ENCODE data around the gene HCRTR1.

- TF ChIP-seq, protein P1, sequence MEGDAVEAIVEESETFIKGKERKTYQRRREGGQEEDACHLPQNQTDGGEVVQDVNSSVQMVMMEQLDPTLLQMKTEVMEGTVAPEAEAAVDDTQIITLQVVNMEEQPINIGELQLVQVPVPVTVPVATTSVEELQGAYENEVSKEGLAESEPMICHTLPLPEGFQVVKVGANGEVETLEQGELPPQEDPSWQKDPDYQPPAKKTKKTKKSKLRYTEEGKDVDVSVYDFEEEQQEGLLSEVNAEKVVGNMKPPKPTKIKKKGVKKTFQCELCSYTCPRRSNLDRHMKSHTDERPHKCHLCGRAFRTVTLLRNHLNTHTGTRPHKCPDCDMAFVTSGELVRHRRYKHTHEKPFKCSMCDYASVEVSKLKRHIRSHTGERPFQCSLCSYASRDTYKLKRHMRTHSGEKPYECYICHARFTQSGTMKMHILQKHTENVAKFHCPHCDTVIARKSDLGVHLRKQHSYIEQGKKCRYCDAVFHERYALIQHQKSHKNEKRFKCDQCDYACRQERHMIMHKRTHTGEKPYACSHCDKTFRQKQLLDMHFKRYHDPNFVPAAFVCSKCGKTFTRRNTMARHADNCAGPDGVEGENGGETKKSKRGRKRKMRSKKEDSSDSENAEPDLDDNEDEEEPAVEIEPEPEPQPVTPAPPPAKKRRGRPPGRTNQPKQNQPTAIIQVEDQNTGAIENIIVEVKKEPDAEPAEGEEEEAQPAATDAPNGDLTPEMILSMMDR (conservative IDR thresholded peaks at IDR 0.05 in 1 of 2, IDR thresholded peaks at IDR 0.05 in 1 of 2; ENCODE audit: low read depth in 1 of 2, low read length in 2 of 2) = no peak
- TF ChIP-seq EZH2 (IDR thresholded peaks at IDR 0.05; ENCODE audit: low read length, missing control alignments) = no peak
These were observed 4.0 kb downstream of the HCRTR1 start for GRCh38 chr1:31621498-31621820.

All from fibroblast of lung (primary cell).